CD14-positive monocyte (primary cell): ENCODE results near the gene ELMO1. TPM values are rescaled to one million over a fixed set of nuclear protein-coding genes. Genes with fewer than 3 reads are reported as not detected.

Experiments
- DNase-seq, 3 donors: peaks; one replicate each; pipeline ENCODE4 v3.0.0-alpha.2; 2011 to 2022
- H2AFZ ChIP-seq: 2 replicates; pipeline ENCODE4 v1.6.0; 2012; ENCODE audit warnings: mild to moderate bottlenecking, low read depth, low read length, inconsistent platforms; ENCODE audit not compliant: insufficient read depth, poor library complexity, severe bottlenecking
- H3K27ac ChIP-seq, 2 donors: 1 replicate in 1 of 2; 2 replicates in 1 of 2; pipeline ENCODE4 v1.5.1; 2012 to 2013; ENCODE audit warnings: low read length in 2 of 2, control low read depth in 1 of 2, inconsistent platforms in 1 of 2, low read depth in 1 of 2, mild to moderate bottlenecking in 1 of 2
- H3K27me3 ChIP-seq, 2 donors: one replicate each; pipeline versions ENCODE4 v1.6.0 to v1.6.1; 2011 to 2013; ENCODE audit warnings: low read length in 2 of 2; ENCODE audit not compliant: control insufficient read depth in 2 of 2, insufficient read depth in 2 of 2
- H3K36me3 ChIP-seq, 2 donors: replicated peaks in 1 of 2; 1 replicate in 1 of 2; 2 replicates in 1 of 2; pipeline versions ENCODE4 v1.5.1 to v1.6.1; 2012 to 2013; ENCODE audit warnings: low read length in 2 of 2, control low read depth in 1 of 2, inconsistent platforms in 1 of 2, mild to moderate bottlenecking in 1 of 2; ENCODE audit not compliant: insufficient read depth in 2 of 2, control insufficient read depth in 1 of 2
- H3K4me1 ChIP-seq, 2 donors: 1 replicate in 1 of 2; 2 replicates in 1 of 2; pipeline versions ENCODE4 v1.5.1 to v1.6.1; 2012 to 2013; ENCODE audit warnings: low read length in 2 of 2, control low read depth in 1 of 2, inconsistent platforms in 1 of 2, mild to moderate bottlenecking in 1 of 2, moderate library complexity in 1 of 2; ENCODE audit not compliant: insufficient read depth in 2 of 2, control insufficient read depth in 1 of 2
- H3K4me2 ChIP-seq: replicated peaks from 2 replicates; pipeline ENCODE3; 2012; ENCODE audit warnings: low read length, moderate library complexity, mild to moderate bottlenecking; ENCODE audit not compliant: poor library complexity, severe bottlenecking; ENCODE audit errors: extremely low read depth
- H3K4me3 ChIP-seq, 3 experiments: fragments of 200-600 bp in 1 of 3; sonication (generic) in 1 of 3; replicated peaks in 1 of 3; 1 replicate in 2 of 3; 2 replicates in 1 of 3; pipeline ENCODE4 v1.5.1; 2011 to 2013; ENCODE audit warnings: low read length in 3 of 3, mild to moderate bottlenecking in 3 of 3, control low read depth in 2 of 3, low read depth in 2 of 3, inconsistent platforms in 1 of 3, moderate library complexity in 1 of 3
- H3K79me2 ChIP-seq: 2 replicates; pipeline ENCODE4 v1.6.0; 2012; ENCODE audit warnings: mild to moderate bottlenecking, control low read depth, inconsistent platforms, low read length, moderate library complexity; ENCODE audit not compliant: insufficient read depth
- H3K9ac ChIP-seq: 2 replicates; pipeline ENCODE4 v1.6.0; 2017; ENCODE audit warnings: low read length, mild to moderate bottlenecking; ENCODE audit not compliant: insufficient read depth, poor library complexity, severe bottlenecking
- H3K9me3 ChIP-seq, 2 donors: replicated peaks in 1 of 2; 1 replicate in 1 of 2; 2 replicates in 1 of 2; pipeline versions ENCODE4 v1.5.1 to v1.6.1; 2012 to 2013; ENCODE audit warnings: low read length in 2 of 2, control low read depth in 1 of 2; ENCODE audit not compliant: control insufficient read depth in 1 of 2, insufficient read depth in 1 of 2
- H4K20me1 ChIP-seq: 2 replicates; pipeline ENCODE4 v1.6.0; 2012; ENCODE audit warnings: mild to moderate bottlenecking, low read length, control low read depth, moderate library complexity; ENCODE audit not compliant: insufficient read depth
- H3K27ac Mint-ChIP-seq, 7 donors: one replicate each; pipeline ENCODE4 v1.8.0; 2020; ENCODE audit warnings: mild to moderate bottlenecking in 7 of 7, mixed read lengths in 7 of 7, moderate library complexity in 6 of 7, inconsistent platforms in 2 of 7
- H3K27me3 Mint-ChIP-seq, 3 donors: one replicate each; pipeline ENCODE4 v1.8.0; 2021 to 2022; ENCODE audit warnings: low read depth in 3 of 3, mild to moderate bottlenecking in 3 of 3, mixed read lengths in 3 of 3, moderate library complexity in 3 of 3, inconsistent platforms in 1 of 3
- H3K36me3 Mint-ChIP-seq, 2 donors: one replicate each; pipeline ENCODE4 v1.8.0; 2020; ENCODE audit warnings: mixed read lengths in 2 of 2, inconsistent platforms in 1 of 2, mild to moderate bottlenecking in 1 of 2
- H3K4me1 Mint-ChIP-seq: one replicate; pipeline ENCODE4 v1.8.0; 2020; ENCODE audit warnings: mild to moderate bottlenecking, mixed read lengths
- H3K4me3 Mint-ChIP-seq, 2 donors: one replicate each; pipeline ENCODE4 v1.8.0; 2020; ENCODE audit warnings: mild to moderate bottlenecking in 2 of 2, mixed read lengths in 2 of 2, moderate library complexity in 1 of 2
- H3K9me3 Mint-ChIP-seq, 7 donors: one replicate each; pipeline ENCODE4 v1.8.0; 2020 to 2022; ENCODE audit warnings: mixed read lengths in 7 of 7, mild to moderate bottlenecking in 6 of 7, moderate library complexity in 6 of 7, inconsistent platforms in 2 of 7
- WGBS: methylation state at CpG from one replicate; pipeline ENCODE4 v1.1.5; 2013; ENCODE audit warnings: missing lambda C conversion rate; ENCODE audit not compliant: insufficient coverage; 5-methylcytosine and 5-hydroxymethylcytosine counted together
- intact Hi-C, 2 donors: fragments of 100-400 bp; cut with micrococcal nuclease; formaldehyde crosslinking; loops; one replicate each; pipeline versions ENCODE4 v1.15.0 to v1.15.1; 2023
- polyA plus RNA-seq, 3 donors: library from polyadenylated mRNA; depleted of rRNA in 1 of 3; unstranded in 2 of 3; stranded (reverse) in 1 of 3; fragments of 300-500 nt in 2 of 3; fragments of >200 nt in 1 of 3; fragmentation: Illumina TruSeq in 2 of 3; gene quantifications; 1 replicate in 2 of 3; 2 replicates in 1 of 3; pipeline ENCODE4 v1.2.3, GENCODE V29; 2012 to 2021
- TF ChIP-seq, protein P1 (sequence below): fragments of 200-600 bp; IDR thresholded peaks from one replicate; pipeline ENCODE4 v1.8.0; 2022; ENCODE audit warnings: antibody characterized with exemption, mild to moderate bottlenecking

Gene ELMO1
- polyA plus RNA-seq, 3 donors = 46.6 to 50.2 (median 46.7) TPM

DNA sequence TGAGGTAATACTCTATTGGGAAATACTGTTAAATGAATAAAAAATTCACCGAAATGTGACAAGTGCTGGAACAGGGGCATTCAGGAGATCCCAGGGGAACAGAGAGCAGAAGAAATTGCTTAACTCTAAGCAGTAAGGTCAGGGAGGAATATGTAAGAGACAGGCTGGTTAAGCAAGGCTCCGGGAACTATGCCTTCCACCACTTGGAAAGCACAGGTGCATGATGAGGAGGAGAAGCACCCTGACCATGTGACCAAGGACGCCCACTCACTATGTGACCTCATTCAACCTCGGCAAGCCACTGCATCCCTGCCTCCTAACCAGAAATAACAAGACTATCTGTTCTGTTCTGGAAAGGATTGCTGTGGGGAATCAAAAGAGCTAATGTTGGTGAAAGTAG, 218.4 kb downstream of the ELMO1 start:
- H3K4me1 ChIP-seq = no peaks in the 10 kb centered on the region
- no peak overlapping the region for H3K27ac ChIP-seq
- WGBS = 71% methylated on average over 1 of the region's 4 CpGs
- H3K79me2 ChIP-seq = no peaks in the 10 kb centered on the region
- H3K27me3 ChIP-seq = no peaks in the 10 kb centered on the region
- peaks cover 20 to 79% of the 10 kb centered on the region in 2 donors for H3K36me3 ChIP-seq
- Mint-ChIP-seq H3K4me1 (no peaks in the 10 kb centered on the region), H3K4me3 (no peak overlapping the region), H3K9me3 (no peaks in the 10 kb centered on the region), H3K36me3 (peaks cover 37 to 54% of the 10 kb centered on the region in 2 donors), H3K27ac (peak overlapping the region in 1 of 7 donors; percentile 9), H3K27me3 (no peaks in the 10 kb centered on the region)
- H3K4me3 ChIP-seq = no peak overlapping the region
- TF ChIP-seq, protein P1, sequence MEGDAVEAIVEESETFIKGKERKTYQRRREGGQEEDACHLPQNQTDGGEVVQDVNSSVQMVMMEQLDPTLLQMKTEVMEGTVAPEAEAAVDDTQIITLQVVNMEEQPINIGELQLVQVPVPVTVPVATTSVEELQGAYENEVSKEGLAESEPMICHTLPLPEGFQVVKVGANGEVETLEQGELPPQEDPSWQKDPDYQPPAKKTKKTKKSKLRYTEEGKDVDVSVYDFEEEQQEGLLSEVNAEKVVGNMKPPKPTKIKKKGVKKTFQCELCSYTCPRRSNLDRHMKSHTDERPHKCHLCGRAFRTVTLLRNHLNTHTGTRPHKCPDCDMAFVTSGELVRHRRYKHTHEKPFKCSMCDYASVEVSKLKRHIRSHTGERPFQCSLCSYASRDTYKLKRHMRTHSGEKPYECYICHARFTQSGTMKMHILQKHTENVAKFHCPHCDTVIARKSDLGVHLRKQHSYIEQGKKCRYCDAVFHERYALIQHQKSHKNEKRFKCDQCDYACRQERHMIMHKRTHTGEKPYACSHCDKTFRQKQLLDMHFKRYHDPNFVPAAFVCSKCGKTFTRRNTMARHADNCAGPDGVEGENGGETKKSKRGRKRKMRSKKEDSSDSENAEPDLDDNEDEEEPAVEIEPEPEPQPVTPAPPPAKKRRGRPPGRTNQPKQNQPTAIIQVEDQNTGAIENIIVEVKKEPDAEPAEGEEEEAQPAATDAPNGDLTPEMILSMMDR = no peak
- no peak for DNase-seq
- peaks cover 41% of the 10 kb centered on the region for H4K20me1 ChIP-seq
- H3K9ac ChIP-seq = no peak overlapping the region
- no peaks in the 10 kb centered on the region for H3K9me3 ChIP-seq
- H2AFZ ChIP-seq = no peak overlapping the region
- no peak overlapping the region for H3K4me2 ChIP-seq
- intact Hi-C loops = loop anchor here (10.0 kb wide), 1 partner anchor 605 kb away; no protein-coding TSS in a partner anchor

DNA sequence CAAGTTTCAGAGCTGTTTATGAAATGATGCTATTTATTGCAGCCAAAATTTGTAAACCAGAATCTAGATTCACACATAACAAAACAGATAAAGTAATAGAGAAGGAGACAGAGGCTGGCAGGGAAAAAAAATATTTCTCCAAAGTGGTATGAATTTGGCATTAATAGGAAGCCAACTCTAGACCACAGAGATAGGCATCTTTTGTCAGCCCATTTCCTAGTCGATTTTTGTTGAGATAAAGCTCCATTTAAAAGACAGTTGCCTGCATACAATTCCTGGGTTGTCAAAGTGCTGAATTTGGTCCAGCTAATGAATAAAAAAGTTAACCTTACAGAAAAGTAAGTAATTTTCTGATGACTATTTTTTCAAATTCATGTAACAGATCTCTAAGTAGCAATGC, 219.3 kb downstream of the ELMO1 start:
- no peaks in the 10 kb centered on the region for H3K9me3 ChIP-seq
- Mint-ChIP-seq H3K9me3 (no peaks in the 10 kb centered on the region), H3K4me3 (no peak overlapping the region), H3K27me3 (no peaks in the 10 kb centered on the region), H3K4me1 (no peaks in the 10 kb centered on the region), H3K27ac (no peak overlapping the region), H3K36me3 (peaks cover 46 to 57% of the 10 kb centered on the region in 2 donors)
- no peak overlapping the region for H3K4me2 ChIP-seq
- no peaks in the 10 kb centered on the region for H3K79me2 ChIP-seq
- H3K36me3 ChIP-seq = peaks cover 25 to 88% of the 10 kb centered on the region in 2 donors
- H3K27ac ChIP-seq = no peak overlapping the region
- H3K4me3 ChIP-seq = no peak overlapping the region
- H3K9ac ChIP-seq = no peak overlapping the region
- DNase-seq = no peak
- H4K20me1 ChIP-seq = peaks cover 34% of the 10 kb centered on the region
- H3K27me3 ChIP-seq = no peaks in the 10 kb centered on the region
- TF ChIP-seq, protein P1 = no peak
- intact Hi-C loops = no loop called here
- no peaks in the 10 kb centered on the region for H3K4me1 ChIP-seq
- no peak overlapping the region for H2AFZ ChIP-seq
- no CpG with 5 or more reads among the region's 1 CpG for WGBS
